Sigmoid colon (tissue), 4 donors: ENCODE results near the gene DAO.

Experiments
- CTCF ChIP-seq, 4 experiments: fragments of 450-650 bp in 3 of 4; fragments of 200-600 bp in 1 of 4; IDR thresholded peaks; one replicate each; pipeline ENCODE4 v1.5.1; 2016 to 2019; ENCODE audit warnings: antibody characterized with exemption in 4 of 4, mild to moderate bottlenecking in 3 of 4, moderate library complexity in 2 of 4
- POLR2A ChIP-seq, 2 donors: fragments of 450-650 bp; IDR thresholded peaks; one replicate each; pipeline ENCODE4 v1.6.1; 2016; ENCODE audit warnings: antibody characterized with exemption in 2 of 2, mild to moderate bottlenecking in 2 of 2, moderate library complexity in 2 of 2
- POLR2AphosphoS5 ChIP-seq, 4 donors: sonication (generic); formaldehyde crosslinking; IDR thresholded peaks; one replicate each; pipeline ENCODE4 v1.6.1; 2017; ENCODE audit warnings: antibody characterized with exemption in 4 of 4

- TF ChIP-seq POLR2AphosphoS5 (IDR thresholded peaks at IDR 0.05) (no peak), CTCF (IDR thresholded peaks at IDR 0.05) (no peak), POLR2A (IDR thresholded peaks at IDR 0.05) (no peak)
Observed at GRCh38 chr12:108918960-108919642, 39.2 kb downstream of the DAO start.
